Activated CD8-positive, alpha-beta T cell treated with anti-CD3 and anti-CD28 coated beads for 36 hours (primary cell): ENCODE data around the gene POLN. TPM values are rescaled to one million over a fixed set of nuclear protein-coding genes. Genes with fewer than 3 reads are reported as not detected.

Source experiments
- ATAC-seq: fragments of 200-7000 bp; cut with Tn5 transposase; one replicate; pipeline ENCODE4 v1.10.0; 2021; ENCODE audit warnings: mild to moderate bottlenecking, moderate library complexity
- CTCF ChIA-PET: fragments of 350-600 bp; sonication (Branson Sonifier 250); formaldehyde crosslinking; loops from one replicate; lab custom pipeline; 2021; ENCODE audit warnings: antibody characterized with exemption; lab: Charles Lee
- POLR2A ChIA-PET: fragments of 350-600 bp; sonication (Branson Sonifier 250); formaldehyde crosslinking; loops from one replicate; lab custom pipeline; 2021; ENCODE audit warnings: antibody characterized with exemption; lab: Charles Lee
- DNase-seq: peaks from one replicate; pipeline ENCODE4 v3.0.0-alpha.2; 2020
- H3K27ac Mint-ChIP-seq: one replicate; pipeline ENCODE4 v1.8.0; 2021; ENCODE audit warnings: mild to moderate bottlenecking, mixed read lengths
- H3K27me3 Mint-ChIP-seq: one replicate; pipeline ENCODE4 v1.8.0; 2021; ENCODE audit warnings: mixed read lengths
- H3K36me3 Mint-ChIP-seq: one replicate; pipeline ENCODE4 v1.8.0; 2021; ENCODE audit warnings: low read depth, mixed read lengths
- H3K4me1 Mint-ChIP-seq: one replicate; pipeline ENCODE4 v1.8.0; 2021; ENCODE audit warnings: low read depth, mixed read lengths
- H3K4me3 Mint-ChIP-seq: one replicate; pipeline ENCODE4 v1.8.0; 2021; ENCODE audit warnings: mild to moderate bottlenecking, moderate library complexity, mixed read lengths
- H3K9me3 Mint-ChIP-seq: one replicate; pipeline ENCODE4 v1.8.0; 2021; ENCODE audit warnings: mixed read lengths
- intact Hi-C: fragments of 100-400 bp; cut with micrococcal nuclease; formaldehyde crosslinking; loops from one replicate; pipeline ENCODE4 v1.10.0; 2022
- total RNA-seq, 2 experiments: library from RNA; stranded (reverse); gene quantifications; one replicate each; pipeline ENCODE4 v1.2.3, GENCODE V29; 2021
- TF ChIP-seq, protein P1 (sequence below): fragments of 200-600 bp; IDR thresholded peaks from one replicate; pipeline ENCODE4 v1.8.0; 2022; ENCODE audit warnings: antibody characterized with exemption, mild to moderate bottlenecking

POLN gene
- total RNA-seq, 2 experiments from 2014 or later: 2.1 to 2.9 TPM

DNA sequence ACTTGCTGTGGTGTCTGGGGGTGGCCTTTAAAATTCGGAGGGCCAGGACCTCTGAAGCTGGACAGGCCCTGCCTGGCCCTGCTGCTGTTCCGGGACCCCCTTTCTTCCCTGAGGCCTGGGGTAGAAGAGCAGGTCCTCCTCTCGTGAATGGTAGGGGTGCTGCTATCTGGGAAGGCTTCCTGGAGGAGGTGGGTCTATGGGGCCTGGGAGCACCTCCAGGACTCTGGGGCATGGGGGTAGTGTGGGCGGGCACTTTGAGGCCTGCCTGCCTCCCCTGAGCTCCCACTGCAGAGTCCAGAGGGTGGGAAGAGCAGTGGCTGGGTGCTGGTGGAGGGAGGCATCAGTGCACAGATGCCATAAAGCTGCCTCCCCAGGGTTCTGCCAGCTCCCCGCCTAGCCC lies 24.9 kb upstream of the POLN start:
- TF ChIP-seq, protein P1, sequence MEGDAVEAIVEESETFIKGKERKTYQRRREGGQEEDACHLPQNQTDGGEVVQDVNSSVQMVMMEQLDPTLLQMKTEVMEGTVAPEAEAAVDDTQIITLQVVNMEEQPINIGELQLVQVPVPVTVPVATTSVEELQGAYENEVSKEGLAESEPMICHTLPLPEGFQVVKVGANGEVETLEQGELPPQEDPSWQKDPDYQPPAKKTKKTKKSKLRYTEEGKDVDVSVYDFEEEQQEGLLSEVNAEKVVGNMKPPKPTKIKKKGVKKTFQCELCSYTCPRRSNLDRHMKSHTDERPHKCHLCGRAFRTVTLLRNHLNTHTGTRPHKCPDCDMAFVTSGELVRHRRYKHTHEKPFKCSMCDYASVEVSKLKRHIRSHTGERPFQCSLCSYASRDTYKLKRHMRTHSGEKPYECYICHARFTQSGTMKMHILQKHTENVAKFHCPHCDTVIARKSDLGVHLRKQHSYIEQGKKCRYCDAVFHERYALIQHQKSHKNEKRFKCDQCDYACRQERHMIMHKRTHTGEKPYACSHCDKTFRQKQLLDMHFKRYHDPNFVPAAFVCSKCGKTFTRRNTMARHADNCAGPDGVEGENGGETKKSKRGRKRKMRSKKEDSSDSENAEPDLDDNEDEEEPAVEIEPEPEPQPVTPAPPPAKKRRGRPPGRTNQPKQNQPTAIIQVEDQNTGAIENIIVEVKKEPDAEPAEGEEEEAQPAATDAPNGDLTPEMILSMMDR: no peak
- DNase-seq: no peak
- ATAC-seq: no peak
- ChIA-PET CTCF (no interaction called here), POLR2A (no interaction called here)
- no peaks in the 10 kb centered on the region for H3K27me3 Mint-ChIP-seq
- no peak overlapping the region for H3K27ac Mint-ChIP-seq
- intact Hi-C loops: no loop called here
- no peaks in the 10 kb centered on the region for H3K4me1 Mint-ChIP-seq
- no peaks in the 10 kb centered on the region for H3K36me3 Mint-ChIP-seq
- H3K9me3 Mint-ChIP-seq: no peaks in the 10 kb centered on the region
- H3K4me3 Mint-ChIP-seq: no peak overlapping the region

DNA sequence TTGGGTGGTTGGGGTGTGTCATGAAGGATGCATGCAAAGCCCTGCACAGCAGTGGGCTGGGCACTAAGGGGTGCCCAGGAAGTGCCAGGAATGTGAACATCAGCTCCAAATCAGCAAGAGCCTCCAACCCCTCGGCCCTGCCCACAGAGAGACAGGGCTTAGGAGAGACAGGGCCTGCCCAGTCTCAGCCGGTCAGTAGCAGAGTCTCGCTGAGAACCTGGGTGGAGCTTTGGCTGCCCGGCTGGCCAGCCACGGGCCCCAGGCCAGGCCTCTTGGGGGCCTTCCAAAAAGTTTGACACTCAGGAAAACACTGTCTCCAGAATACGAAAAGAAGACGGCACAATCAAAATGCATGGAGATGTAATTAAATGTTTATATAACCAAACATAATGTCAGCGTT lies 24.3 kb upstream of the POLN start:
- ATAC-seq (no peak), DNase-seq (no peak)
- no peak overlapping the region for H3K27ac Mint-ChIP-seq
- ChIA-PET CTCF (no interaction called here), POLR2A (no interaction called here)
- H3K4me1 Mint-ChIP-seq: no peaks in the 10 kb centered on the region
- no peaks in the 10 kb centered on the region for H3K27me3 Mint-ChIP-seq
- TF ChIP-seq, protein P1: no peak
- H3K4me3 Mint-ChIP-seq: no peak overlapping the region
- H3K9me3 Mint-ChIP-seq: no peaks in the 10 kb centered on the region
- intact Hi-C loops: no loop called here
- no peaks in the 10 kb centered on the region for H3K36me3 Mint-ChIP-seq

DNA sequence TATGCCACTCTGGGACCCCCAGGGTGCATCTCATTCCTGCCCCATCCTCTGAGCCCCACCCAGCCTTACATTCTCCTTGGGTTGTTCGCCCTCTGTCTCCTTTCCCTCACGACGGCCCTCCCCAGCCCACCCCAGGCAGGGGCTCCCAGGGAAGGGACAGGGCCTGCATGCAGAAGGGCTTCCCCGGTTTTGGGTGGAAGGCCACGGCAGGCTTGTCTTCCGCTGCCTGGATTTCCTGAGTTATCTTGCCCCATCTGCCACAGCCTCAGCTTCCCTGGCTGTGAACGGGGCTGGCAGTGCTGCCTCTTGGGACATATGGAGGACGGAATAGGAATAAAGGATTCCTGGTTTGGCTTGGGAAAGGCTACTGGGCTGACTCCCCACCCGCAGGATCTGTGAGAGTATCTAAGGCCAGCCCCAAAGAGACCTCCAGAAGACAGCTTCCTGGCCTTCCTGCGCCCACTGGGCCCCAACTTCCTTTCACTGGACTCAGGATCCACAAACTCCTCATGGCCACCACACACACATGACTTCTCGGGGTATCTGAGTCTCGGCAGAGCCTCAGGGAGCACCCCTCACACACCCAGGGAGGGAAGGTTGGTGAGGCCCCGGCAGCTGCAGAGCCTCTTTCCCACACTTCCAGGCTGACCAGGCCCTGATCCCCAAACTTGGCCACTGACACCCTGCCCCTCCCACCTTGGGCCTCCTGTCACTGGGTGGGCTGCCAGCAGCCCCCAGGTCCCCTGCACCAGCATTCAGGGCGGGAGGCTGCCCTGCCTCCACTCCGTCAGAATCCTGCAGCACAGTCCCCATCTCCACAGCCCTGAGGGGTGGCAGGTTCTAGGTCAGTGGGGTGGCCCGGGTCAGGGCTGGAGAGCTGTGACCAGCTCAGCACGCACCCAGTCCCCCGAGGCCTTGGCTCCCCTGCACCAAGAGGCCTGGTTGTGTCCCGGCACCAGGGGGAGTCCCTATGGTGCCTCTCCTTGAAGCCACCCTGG lies 23.5 kb upstream of the POLN start:
- H3K4me3 Mint-ChIP-seq: no peak overlapping the region
- H3K4me1 Mint-ChIP-seq: no peaks in the 10 kb centered on the region
- TF ChIP-seq, protein P1: no peak
- POLR2A ChIA-PET: interaction anchor here (0.6 kb wide), 1 partner anchor 257 kb away, joined by 4 read pairs; no protein-coding TSS in a partner anchor
- no peak for ATAC-seq
- CTCF ChIA-PET: interaction anchor here (0.6 kb wide), 1 partner anchor 582 kb away, joined by 3 read pairs; no protein-coding TSS in a partner anchor
- H3K36me3 Mint-ChIP-seq: no peaks in the 10 kb centered on the region
- no peaks in the 10 kb centered on the region for H3K9me3 Mint-ChIP-seq
- no peak for DNase-seq
- no peak overlapping the region for H3K27ac Mint-ChIP-seq
- intact Hi-C loops: no loop called here
- no peaks in the 10 kb centered on the region for H3K27me3 Mint-ChIP-seq

DNA sequence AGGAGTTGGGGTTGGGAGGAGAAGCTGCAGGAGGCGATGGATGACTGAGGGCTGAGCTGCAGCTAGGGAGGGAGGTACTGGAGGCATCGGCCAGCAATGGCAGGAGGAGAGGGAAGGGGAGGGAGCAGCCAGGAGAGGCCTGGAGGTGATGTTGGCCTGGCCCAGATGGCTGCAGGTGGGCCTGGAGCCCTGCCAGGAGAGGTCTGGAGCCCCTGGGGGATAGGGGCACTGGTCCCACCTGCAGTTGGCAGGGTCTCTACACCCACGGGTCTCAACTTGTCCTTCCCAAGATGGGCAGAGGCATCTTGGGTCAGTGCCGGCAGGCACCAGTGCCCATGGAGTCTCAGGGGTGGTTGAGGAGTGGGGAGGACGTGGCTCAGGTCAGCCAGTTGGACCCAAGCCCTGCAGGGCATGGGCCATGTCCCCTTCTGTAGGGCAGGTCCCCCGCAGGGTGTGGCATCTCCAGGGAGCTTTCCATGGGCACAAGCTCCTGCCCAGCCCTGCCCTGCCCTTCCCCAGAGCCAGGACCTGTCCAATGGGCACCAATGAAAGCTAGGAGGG lies 22.6 kb upstream of the POLN start:
- ChIA-PET CTCF (interaction anchor here (0.6 kb wide), 1 partner anchor 582 kb away, joined by 3 read pairs; no protein-coding TSS in a partner anchor), POLR2A (interaction anchor here (2.3 kb wide), 1 partner anchor 26 kb away, joined by 6 read pairs; no protein-coding TSS in a partner anchor)
- Mint-ChIP-seq H3K4me1 (no peaks in the 10 kb centered on the region), H3K36me3 (no peaks in the 10 kb centered on the region), H3K27me3 (no peaks in the 10 kb centered on the region), H3K27ac (no peak overlapping the region), H3K4me3 (no peak overlapping the region), H3K9me3 (no peaks in the 10 kb centered on the region)
- ATAC-seq (no peak), DNase-seq (no peak)
- intact Hi-C loops: no loop called here
- TF ChIP-seq, protein P1: no peak

DNA sequence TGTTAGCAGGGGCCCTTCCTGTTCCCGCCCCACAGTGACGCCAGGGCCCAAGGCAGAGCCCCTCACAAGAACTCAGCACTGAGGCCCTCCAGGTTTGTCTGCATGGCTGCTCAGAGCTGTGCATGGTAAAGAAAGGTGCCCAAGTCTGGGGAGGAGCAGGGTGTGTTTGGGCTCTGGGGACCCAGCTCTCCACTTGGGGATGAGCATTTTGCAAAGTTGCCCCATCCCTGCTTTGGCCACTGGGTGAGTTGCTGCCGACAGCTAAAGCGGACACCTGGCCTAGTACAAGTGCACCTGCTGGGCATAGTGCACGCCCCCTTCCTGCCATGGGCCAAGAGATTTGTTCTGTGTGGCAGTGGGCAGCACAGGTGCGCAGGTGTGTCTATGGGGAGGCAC lies 22.0 kb upstream of the POLN start:
- no peaks in the 10 kb centered on the region for H3K36me3 Mint-ChIP-seq
- no peaks in the 10 kb centered on the region for H3K27me3 Mint-ChIP-seq
- H3K9me3 Mint-ChIP-seq: no peaks in the 10 kb centered on the region
- CTCF ChIA-PET: no interaction called here
- POLR2A ChIA-PET: interaction anchor here (2.3 kb wide), 1 partner anchor 27 kb away, joined by 6 read pairs; no protein-coding TSS in a partner anchor
- no peak overlapping the region for H3K4me3 Mint-ChIP-seq
- H3K27ac Mint-ChIP-seq: no peak overlapping the region
- TF ChIP-seq, protein P1: no peak
- ATAC-seq (no peak), DNase-seq (no peak)
- intact Hi-C loops: loop anchor here (2.0 kb wide), 1 partner anchor 149 kb away; no protein-coding TSS in a partner anchor
- no peaks in the 10 kb centered on the region for H3K4me1 Mint-ChIP-seq
